Measurements from ENCODE around the gene NTNG1. TPM values are rescaled to one million over a fixed set of nuclear protein-coding genes. Genes with fewer than 3 reads are reported as not detected.
A peak's percentile ranks its signal among the peaks of the same experiment; 100 is the strongest.

Gene NTNG1
- total and polyA plus RNA-seq, 10 of the 15 experiments (the other 5 are each of a cell fraction or from before 2014, with no cell fraction given), result 0.18 to 2.3 (median 1.1) TPM; not detected in 1

DNA sequence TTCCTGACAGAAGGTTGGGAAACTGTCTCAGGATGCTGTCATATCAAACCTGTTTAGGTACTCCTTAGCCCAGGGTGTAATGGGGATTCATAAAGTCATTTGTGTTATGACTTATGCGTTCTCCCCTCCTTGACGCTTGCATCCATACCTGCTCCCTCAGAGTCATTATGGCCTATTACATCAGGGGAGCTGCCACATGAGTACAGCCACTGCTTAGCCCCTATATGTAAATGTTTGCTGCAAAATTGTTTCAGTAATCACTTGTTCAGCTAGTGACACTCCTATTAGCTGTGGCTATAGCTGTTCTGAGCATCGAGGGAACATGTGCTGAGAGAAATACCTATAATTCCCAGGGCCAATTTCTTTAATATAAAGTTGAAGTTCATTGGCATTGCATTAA lies 10.5 kb downstream of the NTNG1 start:
- ChIA-PET CTCF (interaction anchor here (2.8 kb wide), 1 partner anchor 9 kb away, joined by 11 read pairs; no protein-coding TSS in a partner anchor), POLR2A (no interaction called here), SMC1A (ENCODE audit: uncharacterized antibody, unreplicated experiment) (no interaction called here), RAD21 (ENCODE audit: unreplicated experiment) (no interaction called here)
- TF ChIP-seq NFXL1 (IDR thresholded peaks at IDR 0.05; ENCODE audit: borderline replicate concordance) (peak; percentile 43; the same call in 1 of the 2 replicates), PML (IDR thresholded peaks at IDR 0.05; ENCODE audit: low read length) (no peak)
- H2AFZ ChIP-seq (ENCODE audit: control insufficient read depth, low read depth, low read length), result no peak overlapping the region
- H3K79me2 ChIP-seq (ENCODE audit: control insufficient read depth, insufficient read depth, low read length), result no peaks in the 10 kb centered on the region
- WGBS (ENCODE audit: insufficient coverage, insufficient replicate concordance, low lambda C conversion rate, missing lambda C conversion rate), result 69% methylated on average over 3 of the region's 3 CpGs
- H3K4me2 ChIP-seq (ENCODE audit: control insufficient read depth, insufficient read depth), result no peak overlapping the region
- H3K9ac ChIP-seq (ENCODE audit: control insufficient read depth, insufficient read depth, low read length), result no peak overlapping the region
- intact Hi-C loops (cut with micrococcal nuclease; ENCODE audit: unreplicated experiment) (loop anchor here (5.0 kb wide), 1 partner anchor 1129 kb away; no protein-coding TSS in a partner anchor), in situ Hi-C loops (cut with MboI) (no loop called here)
- H3K27me3 ChIP-seq (replicated peaks in 1 of 2; ENCODE audit: control insufficient read depth in 2 of 2, insufficient read depth in 2 of 2, low read length in 1 of 2), result no peaks in the 10 kb centered on the region
- FAIRE-seq (no peak), DNase-seq (ENCODE audit: low read depth, low spot score) (no peak), ATAC-seq (no peak)
- no peak overlapping the region for H3K4me3 ChIP-seq
- no peak overlapping the region for H3K27ac ChIP-seq (ENCODE audit: control insufficient read depth, insufficient read depth)
- BruUV-seq (replicated peaks), result no TSS peak
- no peaks in the 10 kb centered on the region for H3K4me1 ChIP-seq (ENCODE audit: control insufficient read depth, insufficient read depth, low read length)
- H4K20me1 ChIP-seq (ENCODE audit: control insufficient read depth, insufficient read depth), result no peaks in the 10 kb centered on the region
- H3K36me3 ChIP-seq (ENCODE audit: control insufficient read depth in 2 of 2, insufficient read depth in 2 of 2, low read length in 1 of 2), result no peaks in the 10 kb centered on the region
- no peaks in the 10 kb centered on the region for H3K9me3 ChIP-seq (replicated peaks; ENCODE audit: control insufficient read depth, insufficient read depth, low read length)

DNA sequence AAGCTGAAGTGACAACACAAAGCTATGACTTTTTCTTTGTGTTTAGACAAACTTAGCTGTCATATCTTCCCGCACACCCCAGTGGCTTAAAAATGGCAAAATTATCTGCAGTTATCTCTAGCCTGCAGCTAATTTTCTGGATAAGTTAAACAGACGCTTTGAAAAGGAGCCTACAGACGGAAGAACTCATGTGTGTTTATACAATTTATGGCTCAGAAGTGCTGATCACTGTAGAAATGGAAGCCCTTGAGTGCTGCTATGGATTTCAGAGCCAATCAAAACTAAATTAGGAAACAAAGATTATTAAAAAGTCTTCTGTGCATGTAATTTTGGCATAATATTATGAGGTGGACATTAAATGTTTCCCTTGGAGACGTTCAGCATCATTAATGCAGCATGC lies 11.6 kb downstream of the NTNG1 start:
- intact Hi-C loops (cut with micrococcal nuclease; ENCODE audit: unreplicated experiment) (loop anchor here (5.0 kb wide), 1 partner anchor 1130 kb away; no protein-coding TSS in a partner anchor), in situ Hi-C loops (cut with MboI) (no loop called here)
- no peak overlapping the region for H3K4me2 ChIP-seq (ENCODE audit: control insufficient read depth, insufficient read depth)
- DNase-seq (ENCODE audit: low read depth, low spot score), result no peak
- 11% methylated on average over 4 of the region's 4 CpGs for WGBS (ENCODE audit: insufficient coverage, insufficient replicate concordance, low lambda C conversion rate, missing lambda C conversion rate)
- no peak overlapping the region for H3K27ac ChIP-seq (ENCODE audit: control insufficient read depth, insufficient read depth)
- H3K9me3 ChIP-seq (replicated peaks; ENCODE audit: control insufficient read depth, insufficient read depth, low read length), result no peaks in the 10 kb centered on the region
- H3K27me3 ChIP-seq (replicated peaks in 1 of 2; ENCODE audit: control insufficient read depth in 2 of 2, insufficient read depth in 2 of 2, low read length in 1 of 2), result no peaks in the 10 kb centered on the region
- no peak overlapping the region for H3K4me3 ChIP-seq
- H3K79me2 ChIP-seq (ENCODE audit: control insufficient read depth, insufficient read depth, low read length), result no peaks in the 10 kb centered on the region
- no peaks in the 10 kb centered on the region for H3K4me1 ChIP-seq (ENCODE audit: control insufficient read depth, insufficient read depth, low read length)
- ChIA-PET CTCF (interaction anchor here (2.8 kb wide), 1 partner anchor 10 kb away, joined by 11 read pairs; no protein-coding TSS in a partner anchor), RAD21 (ENCODE audit: unreplicated experiment) (no interaction called here), POLR2A (no interaction called here), SMC1A (ENCODE audit: uncharacterized antibody, unreplicated experiment) (interaction anchor here (1.0 kb wide), 1 partner anchor 10 kb away, joined by 4 read pairs; no protein-coding TSS in a partner anchor)
- H3K9ac ChIP-seq (ENCODE audit: control insufficient read depth, insufficient read depth, low read length), result no peak overlapping the region
- FAIRE-seq, result no peak
- TF ChIP-seq RAD51 (IDR thresholded peaks at IDR 0.05) (no peak), YBX1 (IDR thresholded peaks at IDR 0.05) (no peak), ZNF622 (IDR thresholded peaks at IDR 0.05) (no peak), SUZ12 (IDR thresholded peaks at IDR 0.05; ENCODE audit: unreplicated experiment) (no peak), SREBF1 (IDR thresholded peaks at IDR 0.05; ENCODE audit: low read length) (no peak), CBX3 (IDR thresholded peaks at IDR 0.05; ENCODE audit: borderline replicate concordance, low read depth) (no peak), NBN (IDR thresholded peaks at IDR 0.05) (no peak), STAT3 (IDR thresholded peaks at IDR 0.05; ENCODE audit: low read depth, low read length) (no peak), EP300 (IDR thresholded peaks at IDR 0.05; ENCODE audit: borderline replicate concordance in 1 of 2, control insufficient read depth in 1 of 2, low read depth in 2 of 2, low read length in 2 of 2) (no peak), MEF2B (IDR thresholded peaks at IDR 0.05; ENCODE audit: partially characterized antibody, poor library complexity, severe bottlenecking) (no peak), RCOR1 (conservative IDR thresholded peaks at IDR 0.05; ENCODE audit: low read depth, low read length) (no peak)
- TF ChIP-seq, protein P1, sequence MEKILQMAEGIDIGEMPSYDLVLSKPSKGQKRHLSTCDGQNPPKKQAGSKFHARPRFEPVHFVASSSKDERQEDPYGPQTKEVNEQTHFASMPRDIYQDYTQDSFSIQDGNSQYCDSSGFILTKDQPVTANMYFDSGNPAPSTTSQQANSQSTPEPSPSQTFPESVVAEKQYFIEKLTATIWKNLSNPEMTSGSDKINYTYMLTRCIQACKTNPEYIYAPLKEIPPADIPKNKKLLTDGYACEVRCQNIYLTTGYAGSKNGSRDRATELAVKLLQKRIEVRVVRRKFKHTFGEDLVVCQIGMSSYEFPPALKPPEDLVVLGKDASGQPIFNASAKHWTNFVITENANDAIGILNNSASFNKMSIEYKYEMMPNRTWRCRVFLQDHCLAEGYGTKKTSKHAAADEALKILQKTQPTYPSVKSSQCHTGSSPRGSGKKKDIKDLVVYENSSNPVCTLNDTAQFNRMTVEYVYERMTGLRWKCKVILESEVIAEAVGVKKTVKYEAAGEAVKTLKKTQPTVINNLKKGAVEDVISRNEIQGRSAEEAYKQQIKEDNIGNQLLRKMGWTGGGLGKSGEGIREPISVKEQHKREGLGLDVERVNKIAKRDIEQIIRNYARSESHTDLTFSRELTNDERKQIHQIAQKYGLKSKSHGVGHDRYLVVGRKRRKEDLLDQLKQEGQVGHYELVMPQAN (conservative IDR thresholded peaks at IDR 0.05), result no peak
- TF ChIP-seq, protein P2, sequence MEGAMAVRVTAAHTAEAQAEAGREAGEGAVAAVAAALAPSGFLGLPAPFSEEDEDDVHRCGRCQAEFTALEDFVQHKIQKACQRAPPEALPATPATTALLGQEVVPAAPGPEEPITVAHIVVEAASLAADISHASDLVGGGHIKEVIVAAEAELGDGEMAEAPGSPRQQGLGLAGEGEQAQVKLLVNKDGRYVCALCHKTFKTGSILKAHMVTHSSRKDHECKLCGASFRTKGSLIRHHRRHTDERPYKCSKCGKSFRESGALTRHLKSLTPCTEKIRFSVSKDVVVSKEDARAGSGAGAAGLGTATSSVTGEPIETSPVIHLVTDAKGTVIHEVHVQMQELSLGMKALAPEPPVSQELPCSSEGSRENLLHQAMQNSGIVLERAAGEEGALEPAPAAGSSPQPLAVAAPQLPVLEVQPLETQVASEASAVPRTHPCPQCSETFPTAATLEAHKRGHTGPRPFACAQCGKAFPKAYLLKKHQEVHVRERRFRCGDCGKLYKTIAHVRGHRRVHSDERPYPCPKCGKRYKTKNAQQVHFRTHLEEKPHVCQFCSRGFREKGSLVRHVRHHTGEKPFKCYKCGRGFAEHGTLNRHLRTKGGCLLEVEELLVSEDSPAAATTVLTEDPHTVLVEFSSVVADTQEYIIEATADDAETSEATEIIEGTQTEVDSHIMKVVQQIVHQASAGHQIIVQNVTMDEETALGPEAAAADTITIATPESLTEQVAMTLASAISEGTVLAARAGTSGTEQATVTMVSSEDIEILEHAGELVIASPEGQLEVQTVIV (IDR thresholded peaks at IDR 0.05; ENCODE audit: borderline replicate concordance, partially characterized antibody), result no peak
- no peaks in the 10 kb centered on the region for H4K20me1 ChIP-seq (ENCODE audit: control insufficient read depth, insufficient read depth)
- no peaks in the 10 kb centered on the region for H3K36me3 ChIP-seq (ENCODE audit: control insufficient read depth in 2 of 2, insufficient read depth in 2 of 2, low read length in 1 of 2)
- no TSS peak for BruUV-seq (replicated peaks)
- H2AFZ ChIP-seq (ENCODE audit: control insufficient read depth, low read depth, low read length), result no peak overlapping the region
- ATAC-seq, result no peak
